SK-N-SH (cell line): ENCODE data around the gene STK32C.

Experiments used
- CTCF ChIP-seq: fragments of 200-600 bp; sonication (generic); IDR thresholded peaks from 2 replicates; pipeline ENCODE4 v1.6.1; 2017; ENCODE audit warnings: antibody characterized with exemption, mild to moderate bottlenecking, moderate library complexity
- EP300 ChIP-seq, 2 experiments: IDR thresholded peaks; 2 replicates each; pipeline versions ENCODE4 v1.4.0 to v1.6.1; 2012; ENCODE audit warnings: borderline replicate concordance in 1 of 2, low read depth in 1 of 2, low read length in 1 of 2
- GATA2 ChIP-seq: sonication (generic); formaldehyde crosslinking; IDR thresholded peaks from 2 replicates; pipeline ENCODE4 v1.5.0; 2020; ENCODE audit warnings: mild to moderate bottlenecking, missing genetic modification reagents
- MEF2A ChIP-seq: IDR thresholded peaks from 2 replicates; pipeline ENCODE4 v1.4.0; 2012; ENCODE audit warnings: low read depth, borderline replicate concordance
- NRF1 ChIP-seq: IDR thresholded peaks from 2 replicates; pipeline ENCODE4 v1.6.1; 2012; ENCODE audit warnings: low read depth, mild to moderate bottlenecking, low read length
- RFX5 ChIP-seq: IDR thresholded peaks from 2 replicates; pipeline ENCODE4 v1.6.1; 2012; ENCODE audit warnings: mild to moderate bottlenecking, improper control_type of control experiment, low read length
- RXRA ChIP-seq: IDR thresholded peaks from 2 replicates; pipeline ENCODE4 v1.4.0; 2012; ENCODE audit warnings: low read depth, mild to moderate bottlenecking, borderline replicate concordance
- SIN3A ChIP-seq: IDR thresholded peaks from 2 replicates; pipeline ENCODE4 v1.6.1; 2012; ENCODE audit warnings: low read depth, mild to moderate bottlenecking, low read length, moderate library complexity, borderline replicate concordance
- TCF12 ChIP-seq: IDR thresholded peaks from 2 replicates; pipeline ENCODE4 v1.4.0; 2012
- ZBTB33 ChIP-seq: IDR thresholded peaks from 2 replicates; pipeline ENCODE4 v1.4.0; 2012; ENCODE audit warnings: low read depth, borderline replicate concordance

- TF ChIP-seq ZBTB33 = no peak
- TF ChIP-seq SIN3A = no peak
- TF ChIP-seq MEF2A = no peak
- TF ChIP-seq RXRA = no peak
- no peak for TF ChIP-seq EP300 (IDR thresholded peaks at IDR 0.05; ENCODE audit: borderline replicate concordance in 1 of 2, low read depth in 1 of 2, low read length in 1 of 2)
- TF ChIP-seq TCF12 = no peak
- no peak for TF ChIP-seq NRF1
- TF ChIP-seq GATA2 (CRISPR knock-in tag) = no peak
- TF ChIP-seq RFX5 = no peak
- no peak for TF ChIP-seq CTCF
Observed at GRCh38 chr10:132232023-132232951, 75.5 kb downstream of the STK32C start.
